ENCODE measurements around the gene NTNG2. TPM values are rescaled to one million over a fixed set of nuclear protein-coding genes. Genes with fewer than 3 reads are reported as not detected.

Gene NTNG2
- total RNA-seq, 1 donor from 2014 or later = 5.0 TPM

- Histone ChIP-seq H3K9me3 (no peaks in the 10 kb centered on the region), H3K27me3 (ENCODE audit: low read depth) (peaks cover 25% of the 10 kb centered on the region), H3K4me3 (peak overlapping the region; percentile 75), H3K36me3 (no peaks in the 10 kb centered on the region), H3K4me1 (peaks cover 19% of the 10 kb centered on the region), H3K27ac (peak overlapping the region; percentile 49)
- ATAC-seq (no peak), DNase-seq (peak; percentile 49)
- no peak for TF ChIP-seq CTCF (IDR thresholded peaks at IDR 0.05)
- intact Hi-C loops (cut with DNase I) = no loop called here
Observed at GRCh38 chr9:132242621-132243155, 80.8 kb downstream of the NTNG2 start.

- ATAC-seq (no peak), DNase-seq (peak; percentile 45)
- Histone ChIP-seq H3K9me3 (no peaks in the 10 kb centered on the region), H3K27ac (no peak overlapping the region), H3K36me3 (no peaks in the 10 kb centered on the region), H3K27me3 (ENCODE audit: low read depth) (peaks cover 25% of the 10 kb centered on the region), H3K4me3 (no peak overlapping the region), H3K4me1 (peaks cover 19% of the 10 kb centered on the region)
- TF ChIP-seq CTCF (IDR thresholded peaks at IDR 0.05) = no peak
- intact Hi-C loops (cut with DNase I) = no loop called here
Observed at GRCh38 chr9:132243156-132244074, 81.6 kb downstream of the NTNG2 start.

- Histone ChIP-seq H3K4me3 (no peak overlapping the region), H3K9me3 (no peaks in the 10 kb centered on the region), H3K27ac (peak overlapping the region; percentile 33), H3K36me3 (no peaks in the 10 kb centered on the region), H3K4me1 (peaks cover 19% of the 10 kb centered on the region), H3K27me3 (ENCODE audit: low read depth) (peaks cover 25% of the 10 kb centered on the region)
- DNase-seq (peak; percentile 45), ATAC-seq (no peak)
- no peak for TF ChIP-seq CTCF (IDR thresholded peaks at IDR 0.05)
- intact Hi-C loops (cut with DNase I) = no loop called here
Observed at GRCh38 chr9:132244582-132245455, 83.0 kb downstream of the NTNG2 start.

- peaks cover 17% of the 10 kb centered on the region for H3K4me1 ChIP-seq
- no peaks in the 10 kb centered on the region for H3K9me3 ChIP-seq
- no peak overlapping the region for H3K27ac ChIP-seq
- no peaks in the 10 kb centered on the region for H3K36me3 ChIP-seq
- ATAC-seq = no peak
- intact Hi-C loops (cut with DNase I) = no loop called here
- DNase-seq = no peak
- no peak overlapping the region for H3K4me3 ChIP-seq
- TF ChIP-seq CTCF (IDR thresholded peaks at IDR 0.05) = no peak
- H3K27me3 ChIP-seq (ENCODE audit: low read depth) = peaks cover 25% of the 10 kb centered on the region
Observed at GRCh38 chr9:132245465-132245864, 83.6 kb downstream of the NTNG2 start.

- intact Hi-C loops (cut with DNase I) = no loop called here
- no peak for TF ChIP-seq CTCF (IDR thresholded peaks at IDR 0.05)
- no peaks in the 10 kb centered on the region for H3K9me3 ChIP-seq
- no peak overlapping the region for H3K27ac ChIP-seq
- no peak overlapping the region for H3K4me3 ChIP-seq
- DNase-seq = no peak
- no peaks in the 10 kb centered on the region for H3K36me3 ChIP-seq
- peaks cover 25% of the 10 kb centered on the region for H3K27me3 ChIP-seq (ENCODE audit: low read depth)
- peaks cover 5% of the 10 kb centered on the region for H3K4me1 ChIP-seq
- no peak for ATAC-seq
Observed at GRCh38 chr9:132247942-132248341, 86.1 kb downstream of the NTNG2 start.

All from lower lobe of right lung (tissue), 2 donors.